HG03060 (cell line): ENCODE results near the gene CLIP4.
"Not testable (repeated sequence)": the region's sequence is repeated elsewhere in the genome, so short reads cannot be mapped to it uniquely, and the experiment has no call there.

Experiments
- ATAC-seq: cut with Tn5 transposase; IDR thresholded peaks from one replicate; pipeline ENCODE4 v1.9.1; 2021; ENCODE audit warnings: low read depth, moderate number of reproducible peaks; ENCODE audit not compliant: unreplicated experiment

CLIP4 gene

DNA sequence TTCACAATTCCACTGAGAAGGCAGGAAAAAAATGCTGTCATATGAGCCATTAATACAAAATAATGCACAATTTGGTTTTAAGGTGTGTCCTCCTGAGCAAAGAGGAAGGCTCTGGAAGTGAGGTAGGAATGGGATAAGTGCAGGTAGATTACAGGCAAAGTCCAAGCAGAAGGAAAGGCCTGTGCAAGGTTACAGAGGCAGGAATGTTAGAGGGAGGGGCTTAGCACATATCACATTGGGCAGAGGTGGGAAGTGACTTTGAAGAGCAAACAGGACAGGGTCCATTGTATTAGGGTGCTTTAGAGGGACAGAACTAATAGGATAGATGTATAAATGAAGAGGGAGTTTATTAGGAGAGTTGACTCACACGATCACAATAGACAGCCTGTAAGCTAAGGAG is 14.7 kb upstream of the CLIP4 start:
- ATAC-seq: no peak

DNA sequence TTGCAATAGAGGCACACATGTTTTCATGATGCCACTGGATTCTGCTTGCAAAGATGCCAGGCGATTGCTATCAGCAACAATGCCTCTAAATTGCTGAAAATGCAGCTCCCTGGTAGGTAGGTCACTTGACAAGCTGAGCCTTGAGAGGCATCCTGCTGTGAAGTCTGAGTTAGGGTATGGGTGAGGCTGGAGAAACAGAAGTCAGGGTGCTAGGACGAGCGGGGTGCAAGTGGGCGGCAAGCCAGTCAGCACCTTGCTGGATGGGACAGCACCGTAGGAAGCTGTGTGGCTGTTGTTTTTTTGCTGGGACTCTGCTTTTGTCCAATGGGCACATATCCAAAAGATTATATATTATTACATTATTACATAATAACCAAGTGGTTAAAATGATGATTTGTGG is 10.5 kb upstream of the CLIP4 start:
- no peak for ATAC-seq

GRCh38 chr2:29105375-29105774 is 9.8 kb upstream of the CLIP4 start:
- ATAC-seq: no peak

DNA sequence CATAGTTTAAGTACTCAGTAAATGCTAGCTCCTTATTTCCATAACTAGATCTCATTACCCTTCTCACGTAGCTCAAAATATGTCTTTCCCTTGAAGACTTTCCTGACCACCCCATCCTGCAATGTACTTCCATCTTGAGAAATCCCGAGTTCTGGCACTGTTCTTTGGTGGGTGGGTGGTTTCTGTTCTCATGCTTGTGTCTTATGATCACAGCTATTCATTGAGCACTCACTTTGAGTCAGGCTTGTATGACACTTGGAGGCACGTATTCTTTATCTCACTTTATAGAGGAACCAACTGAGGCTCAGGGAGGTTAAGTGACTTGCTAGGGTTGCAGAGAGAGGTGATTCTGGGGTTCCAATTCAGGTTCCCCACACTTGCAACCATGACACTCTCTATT is 9.0 kb upstream of the CLIP4 start:
- no peak for ATAC-seq

DNA sequence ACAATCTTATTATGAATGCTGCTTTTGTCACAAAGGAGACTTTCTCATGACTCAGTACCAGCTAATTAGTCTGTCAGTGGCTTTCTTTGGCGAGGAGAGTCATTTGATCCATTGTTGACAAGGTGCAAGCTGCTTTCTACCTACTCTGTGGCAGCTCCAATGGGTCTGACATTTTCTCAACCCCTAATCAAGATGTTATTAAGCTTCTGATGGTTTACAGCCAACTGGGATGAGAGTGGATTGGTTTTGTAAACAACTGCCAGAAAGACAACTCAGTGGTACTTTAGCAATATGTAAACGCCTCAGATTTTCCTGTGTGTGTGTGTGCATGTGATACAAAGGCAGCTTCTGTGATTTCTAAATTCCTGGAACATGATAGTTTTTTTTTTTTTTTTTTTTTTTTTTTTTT is 8.2 kb upstream of the CLIP4 start:
- no peak for ATAC-seq

- ATAC-seq: not testable (repeated sequence)
Observed at GRCh38 chr2:29107547-29107946, 7.7 kb upstream of the CLIP4 start.

DNA sequence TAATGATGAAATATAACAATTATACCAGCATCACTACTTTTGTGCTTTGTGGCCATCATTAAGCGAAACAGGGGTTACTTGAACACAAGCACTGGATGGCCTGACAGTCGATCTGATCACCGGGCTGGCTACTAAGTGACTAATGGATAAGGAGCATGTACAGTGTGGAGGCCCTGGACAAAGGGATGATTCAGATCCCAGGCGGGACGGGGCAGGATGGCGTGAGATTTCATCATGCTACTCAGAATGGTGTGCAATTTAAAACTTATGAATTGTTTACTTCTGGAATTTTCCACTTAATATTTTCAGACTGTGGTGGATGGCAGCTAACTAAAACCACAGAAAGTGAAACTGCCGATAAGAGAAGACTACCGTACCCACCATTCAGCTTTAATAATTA is 7.0 kb upstream of the CLIP4 start:
- ATAC-seq: no peak

- no peak for ATAC-seq
Observed at GRCh38 chr2:29109246-29109645, 6.0 kb upstream of the CLIP4 start.

DNA sequence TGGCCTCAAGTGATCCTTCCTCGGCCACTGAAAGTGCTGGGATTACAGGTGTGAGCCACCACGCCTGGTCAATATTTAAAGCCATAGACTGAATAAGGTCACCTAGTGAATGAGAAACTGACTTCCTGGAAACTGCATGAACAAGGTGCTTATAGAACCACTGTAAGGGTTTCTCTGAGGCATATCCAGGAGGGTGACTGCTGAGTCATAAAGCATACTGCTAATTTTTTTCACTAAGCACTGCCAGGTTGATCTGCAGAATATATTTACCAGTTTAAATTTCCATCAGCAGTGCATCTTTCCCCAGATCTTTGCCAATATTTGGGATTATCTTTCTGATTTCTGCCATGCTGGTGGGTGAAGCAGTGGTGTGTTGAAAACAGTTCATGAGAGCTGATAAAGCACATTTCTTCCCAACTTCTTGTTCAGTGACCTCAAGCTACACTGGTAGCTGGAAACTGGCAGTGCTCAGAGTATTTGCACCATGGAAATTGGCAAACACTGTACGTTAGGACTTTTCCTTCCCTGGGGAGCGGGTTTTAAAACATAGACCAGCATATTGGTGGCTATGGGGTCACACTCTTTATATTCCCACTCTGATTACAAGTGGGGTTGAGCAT is 4.2 kb upstream of the CLIP4 start:
- peak; percentile 45 for ATAC-seq

DNA sequence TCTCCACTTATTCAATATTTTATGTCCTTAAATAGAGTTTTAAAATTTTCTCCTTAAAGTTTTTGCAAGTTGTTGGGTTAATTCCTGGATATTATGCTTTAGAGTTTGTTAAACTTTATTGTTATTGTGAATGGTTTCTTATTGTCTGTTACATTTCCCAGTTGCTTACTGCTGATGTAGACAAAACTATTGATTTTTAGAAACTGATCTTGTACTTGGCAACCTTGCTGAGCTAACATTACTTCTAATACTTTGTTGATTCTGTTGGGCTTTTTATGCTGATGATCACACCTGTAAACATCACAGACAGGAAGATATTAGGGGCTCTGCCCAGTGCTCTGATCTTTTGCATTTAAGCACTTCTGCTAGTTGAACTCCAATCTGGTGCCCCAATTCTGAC is 2.8 kb upstream of the CLIP4 start:
- ATAC-seq: no peak

GRCh38 chr2:29113027-29113686 is 2.1 kb upstream of the CLIP4 start:
- no peak for ATAC-seq

DNA sequence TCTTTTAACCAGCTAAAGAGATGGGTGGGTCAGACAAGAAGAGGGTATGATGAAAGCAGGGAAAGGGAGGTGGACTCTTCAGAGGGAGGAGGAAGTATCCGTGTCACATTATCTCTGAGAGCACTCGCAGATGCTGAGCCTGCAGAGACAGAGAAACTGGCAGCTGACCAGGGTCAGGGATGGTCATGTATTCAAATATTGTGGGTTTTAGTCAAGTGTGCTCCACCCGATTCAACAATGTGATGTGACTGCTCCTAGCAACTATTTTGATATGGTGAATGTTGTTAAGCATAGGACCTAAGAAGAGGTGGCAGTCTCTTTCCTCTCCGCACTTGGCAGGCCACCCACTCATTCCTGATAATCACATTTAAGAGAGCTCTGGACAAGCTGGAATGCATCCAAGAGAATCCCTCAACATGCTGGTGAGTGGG is 1.3 kb upstream of the CLIP4 start:
- no peak for ATAC-seq

GRCh38 chr2:29114586-29114945 is 649 bp upstream of the CLIP4 start:
- ATAC-seq: no peak

- peak; percentile 30 for ATAC-seq
Observed at GRCh38 chr2:29115797-29116781, 874 bp downstream of the CLIP4 start.

DNA sequence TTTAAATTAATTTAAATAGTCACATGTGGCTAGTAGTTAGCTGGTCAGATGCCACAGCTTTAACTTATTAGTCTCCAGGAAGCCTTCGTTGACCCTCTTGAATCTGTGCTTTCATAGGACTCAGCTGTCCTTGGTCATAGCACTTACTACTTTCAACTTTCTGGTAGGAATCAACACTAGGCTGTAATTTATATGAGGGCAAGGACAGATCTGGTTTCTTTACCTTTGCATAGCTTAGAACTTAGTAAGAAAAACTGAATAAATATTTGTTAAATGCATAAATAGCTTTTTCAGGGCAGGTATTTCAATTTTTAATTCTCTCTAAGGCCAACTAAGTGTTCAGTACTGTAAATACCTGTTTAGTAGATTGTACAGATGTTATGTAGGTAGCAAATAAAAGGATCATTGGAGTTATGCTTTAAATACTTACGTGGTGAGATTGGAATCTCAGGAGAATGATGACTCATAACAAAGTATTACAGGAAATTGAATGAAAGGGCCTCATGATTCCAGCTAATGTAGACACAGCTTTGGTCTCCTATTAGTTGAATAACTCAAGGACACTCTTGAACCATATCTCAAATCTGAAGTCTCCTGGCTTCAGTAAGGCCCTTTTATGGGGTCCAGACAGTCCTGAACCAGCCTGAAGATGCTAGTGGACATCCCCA is 2.6 kb downstream of the CLIP4 start:
- ATAC-seq: no peak

- ATAC-seq: no peak
Observed at GRCh38 chr2:29119211-29119610, 4.0 kb downstream of the CLIP4 start.

GRCh38 chr2:29120846-29121245 is 5.6 kb downstream of the CLIP4 start:
- ATAC-seq: no peak

DNA sequence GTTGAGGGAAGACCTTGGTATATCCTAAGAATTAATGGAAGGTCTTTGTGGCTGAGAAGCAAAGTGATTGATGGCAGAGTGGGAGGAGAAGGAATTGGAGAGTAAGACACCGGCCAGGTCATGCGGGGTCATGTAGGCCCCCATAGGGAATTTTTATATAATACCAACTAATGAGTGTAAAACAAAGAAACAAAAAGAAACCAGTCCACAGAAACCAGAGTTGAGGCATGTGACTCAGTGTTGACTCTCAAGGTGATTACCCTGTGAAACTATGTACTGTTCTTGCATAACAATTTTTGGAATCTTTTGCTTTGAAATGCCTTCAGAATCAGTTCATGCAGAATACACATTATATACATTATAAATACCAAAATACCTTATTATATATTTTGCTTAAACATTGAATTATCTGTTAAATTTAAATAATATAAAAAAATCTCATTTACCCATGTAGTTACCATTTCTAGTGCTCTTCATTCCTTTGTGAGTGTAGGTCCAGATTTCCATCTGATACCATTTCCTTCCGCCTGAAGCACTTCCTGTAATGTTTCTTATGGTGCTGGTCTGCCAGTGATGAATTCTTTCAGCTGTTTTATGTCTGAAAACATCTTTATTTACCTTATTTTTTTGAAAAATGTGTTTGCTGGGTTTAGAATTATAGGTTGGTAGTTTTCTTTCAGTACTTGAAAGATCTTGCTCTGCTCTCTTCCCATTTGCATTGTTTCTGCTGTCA is 8.6 kb downstream of the CLIP4 start:
- no peak for ATAC-seq

DNA sequence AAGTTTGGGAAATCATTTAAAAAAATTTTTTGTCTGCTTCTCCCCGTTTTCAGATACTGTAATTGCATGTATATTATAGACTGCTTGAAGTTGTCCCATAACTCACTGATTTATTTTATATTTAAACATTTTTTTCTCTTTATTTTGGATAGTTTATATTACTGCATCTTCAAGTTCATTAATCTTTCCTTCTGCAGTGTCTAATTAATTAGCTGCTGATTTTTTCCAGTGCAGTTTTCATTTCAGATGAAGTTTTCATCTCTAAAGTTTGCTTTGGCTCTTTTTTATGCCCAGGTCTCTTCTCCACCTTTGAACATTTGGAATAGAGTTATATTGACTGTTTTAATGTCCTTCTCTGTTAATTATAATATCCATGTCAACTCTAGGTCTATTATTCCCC is 9.3 kb downstream of the CLIP4 start:
- ATAC-seq: no peak

- no peak for ATAC-seq
Observed at GRCh38 chr2:29129586-29130281, 14.5 kb downstream of the CLIP4 start.
